ENCODE results near the gene SLC5A10. TPM values are rescaled to one million over a fixed set of nuclear protein-coding genes. Genes with fewer than 3 reads are reported as not detected.

SLC5A10 gene
- total and polyA plus RNA-seq, 2 experiments from 2014 or later, result 0.10 TPM; not detected in 1

DNA sequence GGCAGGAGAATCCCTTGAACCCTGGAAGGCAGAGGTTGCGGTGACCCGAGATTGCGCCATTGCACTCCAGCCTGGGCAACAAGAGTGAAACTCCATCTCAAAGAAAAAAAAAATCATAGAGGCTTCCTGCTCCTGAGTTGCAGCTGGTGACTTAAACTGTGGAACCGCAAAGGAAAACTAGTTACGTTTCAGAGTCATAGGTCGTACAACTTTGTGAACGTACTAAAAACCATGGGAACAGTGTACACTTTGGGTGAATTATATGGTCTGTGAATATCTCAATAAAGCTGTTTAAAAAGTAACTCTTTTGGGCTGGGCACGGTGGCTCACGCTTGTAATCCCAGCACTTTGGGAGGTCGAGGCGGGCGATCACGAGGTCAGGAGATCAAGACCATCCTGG lies 23.6 kb downstream of the SLC5A10 start (continued):
- TF ChIP-seq, protein P1, sequence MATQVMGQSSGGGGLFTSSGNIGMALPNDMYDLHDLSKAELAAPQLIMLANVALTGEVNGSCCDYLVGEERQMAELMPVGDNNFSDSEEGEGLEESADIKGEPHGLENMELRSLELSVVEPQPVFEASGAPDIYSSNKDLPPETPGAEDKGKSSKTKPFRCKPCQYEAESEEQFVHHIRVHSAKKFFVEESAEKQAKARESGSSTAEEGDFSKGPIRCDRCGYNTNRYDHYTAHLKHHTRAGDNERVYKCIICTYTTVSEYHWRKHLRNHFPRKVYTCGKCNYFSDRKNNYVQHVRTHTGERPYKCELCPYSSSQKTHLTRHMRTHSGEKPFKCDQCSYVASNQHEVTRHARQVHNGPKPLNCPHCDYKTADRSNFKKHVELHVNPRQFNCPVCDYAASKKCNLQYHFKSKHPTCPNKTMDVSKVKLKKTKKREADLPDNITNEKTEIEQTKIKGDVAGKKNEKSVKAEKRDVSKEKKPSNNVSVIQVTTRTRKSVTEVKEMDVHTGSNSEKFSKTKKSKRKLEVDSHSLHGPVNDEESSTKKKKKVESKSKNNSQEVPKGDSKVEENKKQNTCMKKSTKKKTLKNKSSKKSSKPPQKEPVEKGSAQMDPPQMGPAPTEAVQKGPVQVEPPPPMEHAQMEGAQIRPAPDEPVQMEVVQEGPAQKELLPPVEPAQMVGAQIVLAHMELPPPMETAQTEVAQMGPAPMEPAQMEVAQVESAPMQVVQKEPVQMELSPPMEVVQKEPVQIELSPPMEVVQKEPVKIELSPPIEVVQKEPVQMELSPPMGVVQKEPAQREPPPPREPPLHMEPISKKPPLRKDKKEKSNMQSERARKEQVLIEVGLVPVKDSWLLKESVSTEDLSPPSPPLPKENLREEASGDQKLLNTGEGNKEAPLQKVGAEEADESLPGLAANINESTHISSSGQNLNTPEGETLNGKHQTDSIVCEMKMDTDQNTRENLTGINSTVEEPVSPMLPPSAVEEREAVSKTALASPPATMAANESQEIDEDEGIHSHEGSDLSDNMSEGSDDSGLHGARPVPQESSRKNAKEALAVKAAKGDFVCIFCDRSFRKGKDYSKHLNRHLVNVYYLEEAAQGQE (IDR thresholded peaks at IDR 0.05; ENCODE audit: unreplicated experiment), result no peak
- TF ChIP-seq, protein P2, sequence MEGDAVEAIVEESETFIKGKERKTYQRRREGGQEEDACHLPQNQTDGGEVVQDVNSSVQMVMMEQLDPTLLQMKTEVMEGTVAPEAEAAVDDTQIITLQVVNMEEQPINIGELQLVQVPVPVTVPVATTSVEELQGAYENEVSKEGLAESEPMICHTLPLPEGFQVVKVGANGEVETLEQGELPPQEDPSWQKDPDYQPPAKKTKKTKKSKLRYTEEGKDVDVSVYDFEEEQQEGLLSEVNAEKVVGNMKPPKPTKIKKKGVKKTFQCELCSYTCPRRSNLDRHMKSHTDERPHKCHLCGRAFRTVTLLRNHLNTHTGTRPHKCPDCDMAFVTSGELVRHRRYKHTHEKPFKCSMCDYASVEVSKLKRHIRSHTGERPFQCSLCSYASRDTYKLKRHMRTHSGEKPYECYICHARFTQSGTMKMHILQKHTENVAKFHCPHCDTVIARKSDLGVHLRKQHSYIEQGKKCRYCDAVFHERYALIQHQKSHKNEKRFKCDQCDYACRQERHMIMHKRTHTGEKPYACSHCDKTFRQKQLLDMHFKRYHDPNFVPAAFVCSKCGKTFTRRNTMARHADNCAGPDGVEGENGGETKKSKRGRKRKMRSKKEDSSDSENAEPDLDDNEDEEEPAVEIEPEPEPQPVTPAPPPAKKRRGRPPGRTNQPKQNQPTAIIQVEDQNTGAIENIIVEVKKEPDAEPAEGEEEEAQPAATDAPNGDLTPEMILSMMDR (conservative IDR thresholded peaks at IDR 0.05; ENCODE audit: low read depth in 2 of 2), result no peak
- no peak for TF ChIP-seq CREB1 (CRISPR knock-in tag; IDR thresholded peaks at IDR 0.05; ENCODE audit: low read depth)

DNA sequence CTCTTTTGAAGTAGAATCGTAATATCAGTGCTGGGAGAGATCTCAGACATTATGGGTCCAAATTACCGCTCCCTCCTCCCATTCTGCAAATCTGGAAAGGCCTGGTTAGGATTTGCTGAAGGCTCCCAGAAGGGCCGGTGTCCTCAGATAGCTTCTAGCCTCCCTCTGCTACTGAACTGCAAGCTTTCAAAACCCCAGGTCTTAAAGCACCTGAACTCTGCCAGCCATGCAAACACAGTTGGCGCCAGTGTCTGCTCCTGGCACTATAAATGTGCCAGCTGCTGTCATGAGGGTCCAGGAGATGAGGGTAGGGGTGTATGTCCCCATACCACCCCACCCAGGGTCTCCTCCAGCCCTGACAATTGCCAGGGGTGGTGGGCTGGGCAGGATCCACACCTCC lies 24.2 kb downstream of the SLC5A10 start:
- H3K4me3 ChIP-seq, result no peak overlapping the region
- Mint-ChIP-seq H3K4me3 (no peak overlapping the region), H3K27me3 (ENCODE audit: insufficient read depth, low read depth, poor library complexity) (peaks cover 13% of the 10 kb centered on the region), H3K36me3 (ENCODE audit: low read depth) (peaks cover 44% of the 10 kb centered on the region), H3K4me1 (no peaks in the 10 kb centered on the region), H3K27ac (no peak overlapping the region), H3K9me3 (no peaks in the 10 kb centered on the region)
- no peak overlapping the region for H3K4me2 ChIP-seq
- H2AFZ ChIP-seq, result no peak overlapping the region
- no peak overlapping the region for H3K27ac ChIP-seq (ENCODE audit: low read depth)
- ATAC-seq (no peak), DNase-seq (ENCODE audit: low spot score) (no peak)
- H3F3A ChIP-seq (replicated peaks; ENCODE audit: low read depth), result no peaks in the 10 kb centered on the region
- 0 out of 2 replicates have a peak, but pooled peaks cover 3% of the 10 kb centered on the region for H3K79me2 ChIP-seq (replicated peaks; ENCODE audit: insufficient read depth)
- no peaks in the 10 kb centered on the region for H3K4me1 ChIP-seq (ENCODE audit: insufficient read depth)
- no peaks in the 10 kb centered on the region for H3K27me3 ChIP-seq (ENCODE audit: insufficient read depth)
- H4K20me1 ChIP-seq (replicated peaks; ENCODE audit: insufficient read depth), result 0 out of 2 replicates have a peak, but pooled peaks cover 3% of the 10 kb centered on the region
- no peaks in the 10 kb centered on the region for H3K9me2 ChIP-seq (ENCODE audit: insufficient read depth)
- H3K36me3 ChIP-seq (ENCODE audit: insufficient read depth), result peaks cover 10% of the 10 kb centered on the region
- no peak for TF ChIP-seq ZNF114 (CRISPR knock-in tag; IDR thresholded peaks at IDR 0.05)
- TF ChIP-seq CREB1 (CRISPR knock-in tag; IDR thresholded peaks at IDR 0.05; ENCODE audit: low read depth), result no peak
- TF ChIP-seq, protein P2 (conservative IDR thresholded peaks at IDR 0.05; ENCODE audit: low read depth in 2 of 2), result no peak
- no peak for TF ChIP-seq EZH2phosphoT487 (IDR thresholded peaks at IDR 0.05; ENCODE audit: unreplicated experiment)
- TF ChIP-seq JUNB (IDR thresholded peaks at IDR 0.05; ENCODE audit: unreplicated experiment), result no peak
- TF ChIP-seq NANOG (IDR thresholded peaks at IDR 0.05; ENCODE audit: borderline replicate concordance), result no peak
- TF ChIP-seq, protein P1 (IDR thresholded peaks at IDR 0.05; ENCODE audit: unreplicated experiment), result no peak
- TF ChIP-seq STAT1 (IDR thresholded peaks at IDR 0.05; ENCODE audit: unreplicated experiment), result no peak
- TF ChIP-seq POLR2AphosphoS5 (IDR thresholded peaks at IDR 0.05; ENCODE audit: low read depth), result no peak
- TF ChIP-seq, protein P3, sequence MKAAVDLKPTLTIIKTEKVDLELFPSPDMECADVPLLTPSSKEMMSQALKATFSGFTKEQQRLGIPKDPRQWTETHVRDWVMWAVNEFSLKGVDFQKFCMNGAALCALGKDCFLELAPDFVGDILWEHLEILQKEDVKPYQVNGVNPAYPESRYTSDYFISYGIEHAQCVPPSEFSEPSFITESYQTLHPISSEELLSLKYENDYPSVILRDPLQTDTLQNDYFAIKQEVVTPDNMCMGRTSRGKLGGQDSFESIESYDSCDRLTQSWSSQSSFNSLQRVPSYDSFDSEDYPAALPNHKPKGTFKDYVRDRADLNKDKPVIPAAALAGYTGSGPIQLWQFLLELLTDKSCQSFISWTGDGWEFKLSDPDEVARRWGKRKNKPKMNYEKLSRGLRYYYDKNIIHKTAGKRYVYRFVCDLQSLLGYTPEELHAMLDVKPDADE (IDR thresholded peaks at IDR 0.05), result no peak

Data from GM23338 (cell line).